Glomerular endothelial cell (primary cell): ENCODE measurements around the gene AIFM3. TPM values are rescaled to one million over a fixed set of nuclear protein-coding genes. Genes with fewer than 3 reads are reported as not detected.
"Not testable (repeated sequence)": the region's sequence is repeated elsewhere in the genome, so short reads cannot be mapped to it uniquely, and the experiment has no call there.

Source experiments
- DNase-seq: peaks from one replicate; pipeline ENCODE4 v3.0.0-alpha.2; 2011; ENCODE audit warnings: low read depth, low spot score; ENCODE audit errors: extremely low read depth
- total RNA-seq: library from RNA; depleted of rRNA; stranded (reverse); fragments of >200 nt; gene quantifications from 2 replicates; pipeline ENCODE4 v1.2.3, GENCODE V29; 2015

Gene AIFM3
- total RNA-seq, 1 donor from 2014 or later: 0.18 TPM

- DNase-seq: no peak
Observed at GRCh38 chr22:21000207-21000986, 33.3 kb downstream of the AIFM3 start.

GRCh38 chr22:21000987-21001600, 34.0 kb downstream of the AIFM3 start:
- DNase-seq: no peak

DNA sequence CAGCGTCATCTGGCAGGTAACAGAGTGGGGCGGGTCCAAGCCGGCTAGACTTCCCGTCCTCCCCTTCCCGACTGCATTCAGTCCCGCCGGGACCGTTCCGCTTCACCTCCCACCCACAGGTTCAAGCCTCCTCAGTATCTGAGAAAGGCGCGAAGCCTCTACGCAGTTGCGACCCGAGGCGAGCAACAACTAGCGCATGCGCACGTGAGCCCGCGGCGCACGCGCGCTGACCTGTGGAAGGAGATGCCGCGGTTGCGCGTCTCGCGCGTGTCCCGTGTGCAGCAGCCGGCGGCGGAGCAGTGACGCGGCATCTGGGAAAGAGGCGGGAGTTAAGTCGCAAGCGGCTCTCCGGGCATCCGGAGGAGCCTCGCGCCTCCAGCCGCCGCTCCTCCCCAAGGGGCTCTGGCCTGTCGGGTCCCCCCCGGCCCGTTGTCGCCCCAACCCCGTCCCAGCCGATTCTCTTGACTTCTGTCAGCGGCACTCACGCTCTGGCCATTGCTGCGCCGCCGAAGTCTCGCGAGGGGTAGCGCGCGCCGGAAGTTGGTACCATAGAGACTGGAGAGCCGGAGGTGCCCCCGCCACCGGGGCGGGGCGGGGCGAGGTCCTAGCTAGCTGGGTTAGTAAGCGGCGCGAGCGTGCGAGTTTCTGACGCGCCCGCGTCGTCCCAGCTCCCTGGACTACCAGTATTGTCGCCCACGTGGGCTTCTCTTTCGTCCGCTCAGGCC, 34.7 kb downstream of the AIFM3 start, which contains the start of gene THAP7:
Gene THAP7 (minus strand): TSS at position 518 of the 725 bp plus-strand sequence. CDS start 207 bp downstream, at position 311.
- DNase-seq: no peak

DNA sequence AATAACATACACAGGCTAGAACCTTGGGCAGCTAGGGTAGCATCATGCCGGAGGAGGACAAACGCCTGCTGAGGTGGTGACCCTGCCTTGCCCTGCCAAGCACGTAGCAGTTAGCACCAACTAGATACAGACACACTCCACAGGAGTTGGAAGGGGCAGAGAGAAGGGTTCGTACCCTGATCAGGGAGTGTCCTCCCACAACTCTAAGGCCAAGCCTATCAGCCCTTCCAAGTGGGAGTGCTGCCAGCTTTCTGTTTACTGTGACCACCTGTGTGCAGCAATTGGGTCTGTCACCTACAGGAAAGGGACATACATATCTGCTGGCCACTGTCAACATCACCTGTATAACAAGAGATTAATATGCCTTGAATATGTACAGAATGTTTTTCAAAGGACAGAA, 36.7 kb downstream of the AIFM3 start:
- DNase-seq: no peak

DNA sequence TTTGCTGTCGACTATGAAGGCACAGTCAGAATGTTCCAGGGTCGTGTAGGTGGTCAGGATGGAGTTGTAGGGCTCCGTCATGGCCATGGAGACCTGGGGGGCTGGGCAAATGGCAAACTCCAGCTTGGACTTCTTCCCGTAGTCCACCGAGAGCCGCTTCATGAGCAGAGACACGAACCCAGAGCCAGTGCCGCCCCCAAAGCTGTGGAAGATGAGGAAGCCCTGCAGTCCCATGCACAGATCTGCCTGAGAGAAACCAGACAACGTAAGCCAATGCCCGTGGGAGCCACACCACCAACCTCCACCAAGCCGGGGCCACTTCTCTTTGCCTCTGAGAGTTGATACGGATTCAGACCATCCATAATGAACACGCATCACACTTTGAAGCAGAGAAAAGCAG, 42.2 kb downstream of the AIFM3 start:
- DNase-seq: not testable (repeated sequence)

- DNase-seq: no peak
Observed at GRCh38 chr22:21009638-21010425, 42.8 kb downstream of the AIFM3 start.

DNA sequence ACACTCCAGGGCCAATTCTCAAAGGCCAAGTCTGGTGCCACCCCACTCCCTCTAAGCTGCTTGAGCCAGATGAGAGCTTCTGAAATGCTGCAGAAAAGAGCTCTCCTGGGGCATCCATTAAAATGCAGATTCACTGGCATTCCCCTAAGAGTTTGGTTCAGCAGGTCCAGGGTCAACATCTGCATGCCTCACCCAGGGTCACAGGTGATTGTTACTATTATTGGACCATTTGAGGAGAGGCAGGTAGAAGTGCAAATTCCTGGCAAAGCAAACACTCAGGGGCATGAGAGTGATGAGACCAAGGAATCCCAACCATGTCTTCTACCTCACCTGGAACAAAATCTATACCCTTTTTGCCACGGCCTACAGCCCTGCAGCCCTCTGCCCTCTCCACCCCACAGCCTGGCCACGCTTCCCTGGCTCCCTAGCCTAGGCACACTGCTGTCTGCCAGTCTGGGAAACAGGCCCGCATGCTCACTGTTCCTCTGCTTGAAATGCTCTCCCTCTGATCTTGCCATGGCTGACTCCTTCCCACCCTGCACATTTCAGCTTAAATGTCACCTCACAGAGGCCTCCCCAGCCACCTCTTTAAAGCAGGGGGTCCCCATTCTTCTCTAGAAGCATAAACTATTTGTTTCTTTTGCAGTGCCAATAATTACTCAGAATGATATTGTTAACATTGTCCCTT, 43.5 kb downstream of the AIFM3 start:
- DNase-seq: no peak

- DNase-seq: no peak
Observed at GRCh38 chr22:21012446-21013407, 45.7 kb downstream of the AIFM3 start.

DNA sequence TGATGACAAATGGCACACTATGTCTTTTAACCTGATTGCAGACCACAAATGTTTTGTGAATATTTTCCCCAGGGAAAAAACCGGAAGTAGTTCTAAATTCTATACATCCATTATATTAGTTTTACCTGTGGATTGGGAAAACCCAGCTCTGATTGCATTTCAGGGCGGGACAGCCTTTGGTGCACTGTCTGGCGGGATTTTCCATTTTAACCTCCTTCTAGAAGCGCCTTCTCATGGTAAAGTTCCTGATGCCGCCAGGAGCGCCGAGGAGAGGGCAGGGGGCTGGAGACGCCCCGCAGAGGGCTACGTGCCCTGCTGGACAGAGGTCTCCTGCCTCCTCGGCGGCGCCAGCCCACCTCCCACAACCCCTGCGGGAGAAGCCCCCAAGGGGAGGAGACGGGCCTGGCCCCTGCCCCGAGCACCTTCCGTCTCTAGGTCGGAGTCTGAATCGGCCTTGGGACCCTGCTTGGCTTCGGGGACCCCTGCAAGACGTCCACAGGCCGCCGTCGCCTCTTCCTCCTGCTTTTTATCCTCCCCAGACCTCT, 46.7 kb downstream of the AIFM3 start:
- no peak for DNase-seq

DNA sequence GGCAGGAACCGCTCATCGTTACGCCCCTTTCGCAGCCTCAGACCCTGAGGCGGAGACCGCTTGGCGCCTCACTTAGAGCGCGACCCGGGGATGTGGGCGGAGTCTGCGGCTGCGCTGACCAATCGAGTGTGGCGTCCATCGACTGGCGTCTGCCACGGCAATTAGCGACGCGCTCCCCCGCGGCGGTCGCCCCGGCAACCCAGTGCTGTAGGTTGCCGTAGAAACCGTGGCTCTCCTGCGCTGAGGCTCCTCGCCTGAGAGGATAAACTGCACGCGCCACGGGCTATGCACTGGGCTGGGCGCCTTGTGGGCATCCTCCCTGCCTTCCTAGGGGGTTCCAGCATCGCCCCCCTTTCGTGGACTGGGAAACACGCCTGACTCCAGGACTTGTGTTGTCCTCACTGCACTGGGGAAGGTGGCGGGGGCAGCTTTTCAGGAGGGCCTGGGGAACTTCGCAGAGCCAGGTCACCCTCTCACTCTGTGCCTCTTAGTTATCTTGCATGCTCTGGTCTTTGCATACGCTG, 47.2 kb downstream of the AIFM3 start:
- DNase-seq: peak; percentile 14

GRCh38 chr22:21014726-21015465, 47.8 kb downstream of the AIFM3 start, which contains the start of gene P2RX6:
TSS of gene P2RX6 (plus strand) at chr22:21015165. CDS start at chr22:21015175, 10 bp downstream.
- DNase-seq: no peak

GRCh38 chr22:21015466-21016006, 48.5 kb downstream of the AIFM3 start:
- DNase-seq: no peak

DNA sequence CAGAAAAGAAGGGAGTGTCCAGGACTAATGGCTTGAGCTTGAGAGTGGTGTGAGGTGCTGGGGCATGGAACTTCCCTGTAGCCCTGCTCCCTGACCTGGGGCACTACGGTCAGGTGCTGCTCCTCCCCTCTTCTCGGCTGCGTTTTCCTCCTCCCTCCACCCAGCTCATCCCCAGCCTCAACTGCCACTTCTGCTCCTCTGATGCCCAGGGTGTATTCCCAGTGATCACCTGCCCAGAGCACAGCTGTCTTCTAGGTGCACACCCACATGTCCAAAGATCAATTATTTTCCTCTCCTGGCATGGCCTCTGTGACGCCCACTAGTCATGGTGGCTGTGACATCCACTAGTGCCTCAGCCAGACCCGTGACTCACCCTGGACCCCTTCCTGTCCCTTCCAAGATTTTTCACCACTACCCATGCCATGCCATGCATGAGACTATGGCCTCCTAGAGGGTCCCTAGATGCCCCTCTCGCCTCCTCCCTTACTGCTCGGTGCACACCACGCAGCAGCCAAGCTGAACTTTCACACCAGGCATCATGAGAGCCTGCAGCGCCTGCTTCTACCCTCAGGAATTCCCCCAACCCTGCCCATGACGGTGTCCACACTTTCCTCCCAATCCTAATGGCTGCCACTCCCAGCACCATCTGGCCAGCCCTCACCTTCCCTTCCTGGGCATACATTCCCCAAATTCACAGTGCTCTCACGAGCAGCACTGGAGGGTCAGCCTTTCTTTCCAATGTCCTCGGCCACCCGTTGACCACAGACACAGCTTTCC, 49.8 kb downstream of the AIFM3 start:
- no peak for DNase-seq

- DNase-seq: no peak
Observed at GRCh38 chr22:21018314-21018713, 51.3 kb downstream of the AIFM3 start.

DNA sequence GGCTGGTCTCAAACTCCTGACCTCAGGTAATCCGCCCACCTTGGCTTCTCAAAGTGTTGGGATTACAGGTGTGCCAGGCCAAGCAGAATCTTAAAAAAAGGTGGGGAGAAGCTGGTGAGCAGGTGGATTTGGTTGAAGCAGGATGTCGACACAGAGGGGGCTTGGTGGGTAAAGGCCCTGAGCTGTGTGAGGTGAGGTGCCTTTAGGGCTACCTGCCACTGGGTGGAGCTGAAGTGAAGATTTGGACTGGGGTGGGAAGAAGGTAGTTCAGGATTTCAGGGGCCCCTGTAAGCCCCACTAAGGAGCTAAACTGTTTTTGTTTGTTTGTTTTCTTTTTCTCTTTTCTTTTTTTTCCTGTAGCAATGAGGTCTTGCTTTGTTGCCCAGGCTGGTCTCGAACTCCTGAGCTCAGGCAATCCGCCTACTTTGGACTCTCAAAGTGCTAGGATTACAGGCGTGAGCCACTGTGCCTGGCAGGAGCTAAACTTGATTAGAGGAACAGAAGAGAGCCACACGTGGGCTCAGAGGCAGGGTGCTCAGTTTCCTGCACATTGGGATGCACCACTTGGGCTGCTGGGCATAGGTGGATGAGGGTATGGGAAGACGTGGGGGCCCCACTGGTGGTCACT, 53.9 kb downstream of the AIFM3 start:
- DNase-seq: no peak

DNA sequence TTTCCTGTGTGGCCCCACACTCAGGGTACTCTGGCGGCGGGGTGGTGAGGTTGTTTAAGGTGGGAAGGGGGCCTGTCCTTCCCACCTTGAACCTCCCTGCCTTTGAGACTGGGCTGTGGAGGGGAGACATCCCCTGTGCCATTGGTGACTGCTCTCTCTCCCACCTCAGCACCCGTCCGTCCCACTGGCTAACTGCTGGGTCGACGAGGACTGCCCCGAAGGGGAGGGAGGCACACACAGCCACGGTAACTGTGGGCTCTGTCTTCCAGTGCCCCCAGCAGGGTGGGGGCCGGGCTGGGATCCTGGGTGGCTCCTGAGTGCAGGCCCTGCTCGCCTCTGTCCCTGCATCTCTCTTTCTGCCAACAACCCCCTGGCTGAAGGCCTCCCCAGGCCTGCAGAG, 55.5 kb downstream of the AIFM3 start:
- no peak for DNase-seq
